Panc1 (cell line): ENCODE results near the gene HIKESHI.

Experiments
- POLR2AphosphoS5 ChIP-seq: IDR thresholded peaks from 2 replicates; pipeline ENCODE4 v1.6.1; 2012; ENCODE audit warnings: mild to moderate bottlenecking, low read depth, low read length, moderate library complexity
- SIN3A ChIP-seq: IDR thresholded peaks from 2 replicates; pipeline ENCODE4 v1.6.1; 2012; ENCODE audit warnings: low read depth, mild to moderate bottlenecking, low read length, moderate library complexity, borderline replicate concordance; ENCODE audit not compliant: insufficient read depth
- TF ChIP-seq, protein P1 (sequence below): fragments of 450-650 bp; IDR thresholded peaks from 2 replicates; pipeline ENCODE4 v1.5.1; 2017; ENCODE audit warnings: mild to moderate bottlenecking
- TF ChIP-seq, protein P2 (sequence below), 2 experiments: IDR thresholded peaks; 2 replicates each; pipeline ENCODE4 v1.6.1; 2011 to 2012; ENCODE audit warnings: low read depth in 2 of 2, control low read depth in 1 of 2, low read length in 1 of 2, mild to moderate bottlenecking in 1 of 2, moderate library complexity in 1 of 2; ENCODE audit not compliant: insufficient read depth in 1 of 2

DNA sequence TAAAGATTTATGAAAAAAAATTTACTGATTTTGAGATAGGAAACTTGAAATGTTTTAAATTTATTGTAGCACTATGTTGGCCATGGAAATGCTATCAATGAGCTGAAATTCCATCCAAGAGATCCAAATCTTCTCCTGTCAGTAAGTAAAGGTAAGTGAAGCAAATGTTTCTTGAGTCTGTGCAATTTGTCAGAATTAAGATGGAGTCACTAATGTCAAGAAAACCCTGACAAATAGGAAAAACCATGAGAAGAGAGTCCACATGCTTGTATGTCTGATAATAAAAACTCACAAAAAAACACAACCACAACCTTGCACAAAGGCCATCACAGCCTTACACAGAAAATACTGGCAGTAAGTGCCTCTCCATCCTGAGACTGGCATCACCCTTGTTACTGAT is 44.6 kb upstream of the HIKESHI start:
- TF ChIP-seq, protein P1, sequence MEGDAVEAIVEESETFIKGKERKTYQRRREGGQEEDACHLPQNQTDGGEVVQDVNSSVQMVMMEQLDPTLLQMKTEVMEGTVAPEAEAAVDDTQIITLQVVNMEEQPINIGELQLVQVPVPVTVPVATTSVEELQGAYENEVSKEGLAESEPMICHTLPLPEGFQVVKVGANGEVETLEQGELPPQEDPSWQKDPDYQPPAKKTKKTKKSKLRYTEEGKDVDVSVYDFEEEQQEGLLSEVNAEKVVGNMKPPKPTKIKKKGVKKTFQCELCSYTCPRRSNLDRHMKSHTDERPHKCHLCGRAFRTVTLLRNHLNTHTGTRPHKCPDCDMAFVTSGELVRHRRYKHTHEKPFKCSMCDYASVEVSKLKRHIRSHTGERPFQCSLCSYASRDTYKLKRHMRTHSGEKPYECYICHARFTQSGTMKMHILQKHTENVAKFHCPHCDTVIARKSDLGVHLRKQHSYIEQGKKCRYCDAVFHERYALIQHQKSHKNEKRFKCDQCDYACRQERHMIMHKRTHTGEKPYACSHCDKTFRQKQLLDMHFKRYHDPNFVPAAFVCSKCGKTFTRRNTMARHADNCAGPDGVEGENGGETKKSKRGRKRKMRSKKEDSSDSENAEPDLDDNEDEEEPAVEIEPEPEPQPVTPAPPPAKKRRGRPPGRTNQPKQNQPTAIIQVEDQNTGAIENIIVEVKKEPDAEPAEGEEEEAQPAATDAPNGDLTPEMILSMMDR: no peak
- TF ChIP-seq, protein P2, sequence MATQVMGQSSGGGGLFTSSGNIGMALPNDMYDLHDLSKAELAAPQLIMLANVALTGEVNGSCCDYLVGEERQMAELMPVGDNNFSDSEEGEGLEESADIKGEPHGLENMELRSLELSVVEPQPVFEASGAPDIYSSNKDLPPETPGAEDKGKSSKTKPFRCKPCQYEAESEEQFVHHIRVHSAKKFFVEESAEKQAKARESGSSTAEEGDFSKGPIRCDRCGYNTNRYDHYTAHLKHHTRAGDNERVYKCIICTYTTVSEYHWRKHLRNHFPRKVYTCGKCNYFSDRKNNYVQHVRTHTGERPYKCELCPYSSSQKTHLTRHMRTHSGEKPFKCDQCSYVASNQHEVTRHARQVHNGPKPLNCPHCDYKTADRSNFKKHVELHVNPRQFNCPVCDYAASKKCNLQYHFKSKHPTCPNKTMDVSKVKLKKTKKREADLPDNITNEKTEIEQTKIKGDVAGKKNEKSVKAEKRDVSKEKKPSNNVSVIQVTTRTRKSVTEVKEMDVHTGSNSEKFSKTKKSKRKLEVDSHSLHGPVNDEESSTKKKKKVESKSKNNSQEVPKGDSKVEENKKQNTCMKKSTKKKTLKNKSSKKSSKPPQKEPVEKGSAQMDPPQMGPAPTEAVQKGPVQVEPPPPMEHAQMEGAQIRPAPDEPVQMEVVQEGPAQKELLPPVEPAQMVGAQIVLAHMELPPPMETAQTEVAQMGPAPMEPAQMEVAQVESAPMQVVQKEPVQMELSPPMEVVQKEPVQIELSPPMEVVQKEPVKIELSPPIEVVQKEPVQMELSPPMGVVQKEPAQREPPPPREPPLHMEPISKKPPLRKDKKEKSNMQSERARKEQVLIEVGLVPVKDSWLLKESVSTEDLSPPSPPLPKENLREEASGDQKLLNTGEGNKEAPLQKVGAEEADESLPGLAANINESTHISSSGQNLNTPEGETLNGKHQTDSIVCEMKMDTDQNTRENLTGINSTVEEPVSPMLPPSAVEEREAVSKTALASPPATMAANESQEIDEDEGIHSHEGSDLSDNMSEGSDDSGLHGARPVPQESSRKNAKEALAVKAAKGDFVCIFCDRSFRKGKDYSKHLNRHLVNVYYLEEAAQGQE (IDR thresholded peaks at IDR 0.05; ENCODE audit: insufficient read depth in 1 of 2, low read depth in 2 of 2, low read length in 1 of 2): no peak
- TF ChIP-seq POLR2AphosphoS5 (no peak), SIN3A (no peak)
